ENCODE measurements around the gene MAPK9. TPM values are rescaled to one million over a fixed set of nuclear protein-coding genes. Genes with fewer than 3 reads are reported as not detected.
A peak's percentile ranks its signal among the peaks of the same experiment; 100 is the strongest.

MAPK9 gene
- total RNA-seq, 6 donors from 2014 or later: 20.8 to 58.5 (median 33.4) TPM

- Histone ChIP-seq H3K9me3 (no peaks in the 10 kb centered on the region), H3K27me3 (no peaks in the 10 kb centered on the region), H3K4me3 (no peak overlapping the region), H3K27ac (no peak overlapping the region), H3K4me1 (no peaks in the 10 kb centered on the region), H3K36me3 (no peaks in the 10 kb centered on the region)
- TF ChIP-seq POLR2A (IDR thresholded peaks at IDR 0.05) (no peak), EP300 (IDR thresholded peaks at IDR 0.05) (no peak), CTCF (IDR thresholded peaks at IDR 0.05) (no peak), POLR2AphosphoS5 (IDR thresholded peaks at IDR 0.05) (no peak)
- DNase-seq: no peak
- WGBS, 2 donors: 72 to 73% methylated on average over 12 to 14 of the region's 14 CpGs
- peak in 1 of 2 donors; percentile 14 for ATAC-seq (ENCODE audit: low FRiP score in 2 of 2)
Measured at GRCh38 chr5:180197016-180197702, 94.7 kb downstream of the MAPK9 start.

GRCh38 chr5:180194410-180195345, 97.2 kb downstream of the MAPK9 start:
- no peak overlapping the region for H3K4me3 ChIP-seq
- H3K36me3 ChIP-seq: no peaks in the 10 kb centered on the region
- no peaks in the 10 kb centered on the region for H3K27me3 ChIP-seq
- DNase-seq (peak in 1 of 2 donors; percentile 68), ATAC-seq (ENCODE audit: low FRiP score in 2 of 2) (peak in 1 of 2 donors; percentile 16)
- no peaks in the 10 kb centered on the region for H3K4me1 ChIP-seq
- WGBS, 2 donors: 84 to 85% methylated on average over 21 to 33 of the region's 34 CpGs
- no peak for TF ChIP-seq POLR2A (IDR thresholded peaks at IDR 0.05)
- no peak for TF ChIP-seq POLR2AphosphoS5 (IDR thresholded peaks at IDR 0.05)
- TF ChIP-seq EP300 (IDR thresholded peaks at IDR 0.05): no peak
- TF ChIP-seq CTCF (IDR thresholded peaks at IDR 0.05): no peak
- H3K27ac ChIP-seq: no peak overlapping the region
- H3K9me3 ChIP-seq: no peaks in the 10 kb centered on the region

DNA sequence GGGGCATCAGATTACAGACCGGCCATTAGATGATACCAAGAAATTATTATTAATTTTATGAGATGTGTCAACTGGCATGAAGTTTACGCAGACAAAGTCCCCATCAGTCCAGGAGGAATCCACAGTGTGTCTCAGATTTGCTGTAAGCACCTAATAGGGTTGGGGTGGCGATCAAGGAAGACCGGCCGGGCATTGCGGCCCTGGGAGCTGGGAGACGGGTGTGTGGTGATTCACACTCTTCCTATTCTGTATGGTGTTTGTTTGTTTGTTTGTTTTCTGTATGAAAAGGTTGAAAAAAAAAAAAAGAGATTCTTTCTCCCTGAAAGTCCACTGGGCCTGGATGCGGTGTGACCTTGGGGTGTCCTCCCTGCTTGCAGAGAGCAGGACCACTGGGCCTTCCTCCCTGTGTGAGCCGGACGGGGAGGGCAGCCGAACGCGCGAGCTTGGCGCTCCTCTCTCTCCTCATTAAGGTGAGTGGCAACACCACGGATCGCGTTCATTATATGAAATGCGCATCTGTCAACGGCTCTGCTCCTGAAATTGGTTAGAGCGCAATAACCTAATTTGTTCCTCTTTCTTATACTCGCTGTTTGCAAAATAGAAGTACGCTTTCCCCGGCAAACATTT, 98.0 kb downstream of the MAPK9 start:
- TF ChIP-seq POLR2A (IDR thresholded peaks at IDR 0.05): no peak
- no peak for TF ChIP-seq CTCF (IDR thresholded peaks at IDR 0.05)
- TF ChIP-seq POLR2AphosphoS5 (IDR thresholded peaks at IDR 0.05): no peak
- no peak for TF ChIP-seq EP300 (IDR thresholded peaks at IDR 0.05)
- no peak for DNase-seq
- Histone ChIP-seq H3K4me3 (no peak overlapping the region), H3K27me3 (no peaks in the 10 kb centered on the region), H3K27ac (no peak overlapping the region), H3K9me3 (no peaks in the 10 kb centered on the region), H3K36me3 (no peaks in the 10 kb centered on the region), H3K4me1 (no peaks in the 10 kb centered on the region)
- ATAC-seq (ENCODE audit: low FRiP score in 2 of 2): no peak
- WGBS, 2 donors: 92 to 96% methylated on average over 24 of the region's 24 CpGs

DNA sequence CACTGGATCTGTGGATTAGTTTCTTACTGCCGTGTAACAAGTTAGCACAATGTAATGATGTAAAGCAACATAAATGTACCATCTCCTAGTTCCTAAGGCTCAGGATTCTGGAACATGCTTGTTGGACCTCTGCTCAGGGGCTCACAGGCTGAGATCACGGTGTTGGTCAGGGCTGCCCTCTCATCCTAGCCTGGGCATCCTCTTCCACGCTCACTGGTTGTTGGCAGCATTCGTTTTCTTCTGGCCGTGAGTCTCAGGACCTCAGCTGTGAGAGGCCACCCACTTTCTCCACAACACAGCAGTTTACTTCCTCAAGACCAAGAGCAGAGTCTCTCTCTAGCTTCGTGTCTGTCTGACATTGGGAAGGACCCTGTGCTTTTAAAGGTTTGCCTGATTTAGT, 100.2 kb downstream of the MAPK9 start:
- WGBS, 2 donors: 53 to 56% methylated on average over 6 of the region's 6 CpGs
- ATAC-seq (ENCODE audit: low FRiP score in 2 of 2) (no peak), DNase-seq (no peak)
- Histone ChIP-seq H3K4me3 (no peak overlapping the region), H3K27ac (no peak overlapping the region), H3K4me1 (no peaks in the 10 kb centered on the region), H3K27me3 (no peaks in the 10 kb centered on the region), H3K36me3 (no peaks in the 10 kb centered on the region), H3K9me3 (peaks cover 0 to 3% (median 1%) of the 10 kb centered on the region in 4 donors)
- no peak for TF ChIP-seq CTCF (IDR thresholded peaks at IDR 0.05)
- TF ChIP-seq EP300 (IDR thresholded peaks at IDR 0.05): no peak
- no peak for TF ChIP-seq POLR2AphosphoS5 (IDR thresholded peaks at IDR 0.05)
- no peak for TF ChIP-seq POLR2A (IDR thresholded peaks at IDR 0.05)
